Neural crest cell (in vitro differentiated cells): ENCODE data around the gene GUF1. TPM values are rescaled to one million over a fixed set of nuclear protein-coding genes. Genes with fewer than 3 reads are reported as not detected.
"Not testable (repeated sequence)": the region's sequence is repeated elsewhere in the genome, so short reads cannot be mapped to it uniquely, and the experiment has no call there.

Experiments used
- DNase-seq: peaks from one replicate; pipeline ENCODE4 v3.0.0; 2021; ENCODE audit warnings: low read depth, mixed read lengths, low spot score
- H3K27ac Mint-ChIP-seq: one replicate; pipeline ENCODE4 v1.8.0; 2021; ENCODE audit warnings: mild to moderate bottlenecking, mixed read lengths; ENCODE audit not compliant: unreplicated experiment
- H3K27me3 Mint-ChIP-seq: 2 replicates; pipeline ENCODE4 v1.8.0; 2021; ENCODE audit warnings: low read depth, mild to moderate bottlenecking, mixed read lengths
- H3K36me3 Mint-ChIP-seq: 2 replicates; pipeline ENCODE4 v1.8.0; 2021; ENCODE audit warnings: low read depth, mild to moderate bottlenecking, mixed read lengths
- H3K4me1 Mint-ChIP-seq: 2 replicates; pipeline ENCODE4 v1.8.0; 2021; ENCODE audit warnings: mixed read lengths
- H3K4me3 Mint-ChIP-seq: one replicate; pipeline ENCODE4 v1.8.0; 2021; ENCODE audit warnings: mild to moderate bottlenecking, mixed read lengths
- H3K9me3 Mint-ChIP-seq: 2 replicates; pipeline ENCODE4 v1.8.0; 2021; ENCODE audit warnings: mixed read lengths
- CTCF ChIP-seq: fragments of 200-600 bp; sonication (generic); conservative IDR thresholded peaks from 2 replicates; pipeline ENCODE4 v1.5.0; 2021; ENCODE audit warnings: antibody characterized with exemption, mild to moderate bottlenecking
- total RNA-seq: library from RNA; stranded (reverse); gene quantifications from 2 replicates; pipeline ENCODE4 v1.2.1, GENCODE V29; 2021

The GUF1 gene
- total RNA-seq, 1 donor from 2014 or later = 30.2 TPM

DNA sequence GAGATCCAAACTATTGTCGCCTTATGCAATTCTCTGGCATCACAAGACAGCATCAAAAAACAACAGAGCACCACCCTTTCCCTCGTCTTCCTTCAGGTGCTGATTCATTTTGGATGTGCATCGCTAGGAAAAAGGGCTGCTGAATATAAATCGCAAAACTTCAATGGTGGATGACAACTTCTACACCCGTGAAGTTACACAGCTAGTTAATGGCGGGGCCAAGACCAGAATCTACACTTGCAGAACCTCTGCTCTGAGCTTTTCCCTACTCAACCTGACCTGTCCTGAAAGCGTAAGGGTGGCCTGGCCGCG lies 47.5 kb downstream of the GUF1 start:
- TF ChIP-seq CTCF = no peak
- no peak for DNase-seq
- Mint-ChIP-seq H3K27me3 (peaks cover 3% of the 10 kb centered on the region), H3K9me3 (no peaks in the 10 kb centered on the region), H3K4me3 (peak overlapping the region; percentile 80), H3K4me1 (peaks cover 22% of the 10 kb centered on the region), H3K36me3 (no peaks in the 10 kb centered on the region), H3K27ac (peak overlapping the region; percentile 94)

GRCh38 chr4:44726038-44726871 lies 48.0 kb downstream of the GUF1 start, which contains the start of gene GNPDA2:
Gene GNPDA2, minus strand, starts transcription at chr4:44726556. Its CDS starts 4,349 bp downstream, at chr4:44722207.
- Mint-ChIP-seq H3K4me3 (peak within 1 kb of the TSS; percentile 80), H3K4me1 (peaks cover 22% of the 10 kb centered on the region), H3K27me3 (peaks cover 3% of the 10 kb centered on the region), H3K27ac (peak within 1 kb of the TSS; percentile 94), H3K36me3 (no peaks in the 10 kb centered on the region), H3K9me3 (no peaks in the 10 kb centered on the region)
- DNase-seq = peak; percentile 77
- TF ChIP-seq CTCF = no peak

DNA sequence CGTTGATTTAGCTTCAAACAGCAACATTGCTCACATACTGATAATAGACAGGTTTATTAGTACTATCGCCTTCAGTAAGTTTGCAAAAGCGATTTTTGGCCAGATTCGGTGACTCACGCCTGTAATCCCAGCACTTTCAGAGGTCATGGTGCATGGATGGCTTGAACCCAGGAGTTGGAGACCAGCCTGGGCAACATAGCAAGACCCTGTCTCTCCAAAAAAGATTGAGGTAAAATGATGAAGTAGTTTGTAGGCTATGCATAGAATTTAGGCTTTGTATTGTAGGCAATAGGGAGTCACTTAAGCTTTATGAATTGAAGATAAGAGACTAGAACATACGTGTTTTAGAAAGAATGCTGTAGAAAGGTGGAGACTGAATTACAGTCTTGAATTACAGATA lies 49.3 kb downstream of the GUF1 start:
- Mint-ChIP-seq H3K27ac (no peak overlapping the region), H3K27me3 (peaks cover 3% of the 10 kb centered on the region), H3K9me3 (no peaks in the 10 kb centered on the region), H3K36me3 (no peaks in the 10 kb centered on the region), H3K4me3 (peak overlapping the region; percentile 80), H3K4me1 (peaks cover 22% of the 10 kb centered on the region)
- TF ChIP-seq CTCF = no peak
- DNase-seq = no peak

- DNase-seq, H3K9me3 Mint-ChIP-seq, H3K4me3 Mint-ChIP-seq, H3K36me3 Mint-ChIP-seq, H3K27ac Mint-ChIP-seq, H3K27me3 Mint-ChIP-seq: not testable (repeated sequence)
- peaks cover 17% of the 10 kb centered on the region for H3K4me1 Mint-ChIP-seq
These were observed 50.5 kb downstream of the GUF1 start for GRCh38 chr4:44728694-44729093.

DNA sequence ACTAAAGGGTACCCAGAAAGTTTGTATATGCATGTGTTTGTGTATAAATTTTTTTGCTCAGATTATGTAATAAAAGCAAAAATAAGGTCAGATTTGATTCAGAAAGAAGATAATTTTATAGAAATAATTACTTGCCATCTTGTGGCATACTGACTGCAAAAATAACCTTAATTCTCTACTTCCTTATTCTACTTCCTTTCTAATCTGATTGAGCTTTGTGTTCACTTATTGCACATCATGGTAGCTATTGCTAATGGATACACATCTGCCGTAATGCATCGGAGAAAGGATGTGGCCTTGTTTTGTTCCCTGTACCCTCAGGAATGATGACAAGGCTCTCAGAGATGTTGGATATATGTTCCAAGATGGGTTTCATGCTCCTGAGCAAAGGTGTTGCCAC lies 58.7 kb downstream of the GUF1 start:
- no peak for TF ChIP-seq CTCF
- DNase-seq = no peak
- Mint-ChIP-seq H3K27ac (no peak overlapping the region), H3K4me1 (no peaks in the 10 kb centered on the region), H3K36me3 (no peaks in the 10 kb centered on the region), H3K4me3 (no peak overlapping the region), H3K9me3 (no peaks in the 10 kb centered on the region), H3K27me3 (peaks cover 4% of the 10 kb centered on the region)

DNA sequence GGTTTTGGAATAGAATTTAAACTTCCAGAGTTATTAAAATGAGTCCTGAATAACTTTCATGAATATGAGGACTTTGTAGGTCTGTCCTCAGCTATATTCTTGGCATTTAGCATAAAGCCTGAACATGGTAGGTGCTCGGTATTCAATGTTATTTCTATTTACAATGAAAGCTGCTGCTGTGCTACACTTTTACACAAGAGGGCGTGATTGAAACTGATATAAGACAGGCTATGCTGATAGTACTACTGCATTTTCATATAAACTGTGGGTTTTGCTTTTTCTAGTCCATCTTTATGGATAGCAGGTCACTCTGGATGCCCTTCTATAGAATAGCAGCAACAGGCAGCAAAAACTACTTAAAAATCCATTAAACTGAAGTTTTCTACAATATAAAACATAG lies 60.4 kb downstream of the GUF1 start:
- H3K27ac Mint-ChIP-seq = no peak overlapping the region
- no peaks in the 10 kb centered on the region for H3K4me1 Mint-ChIP-seq
- H3K9me3 Mint-ChIP-seq = no peaks in the 10 kb centered on the region
- TF ChIP-seq CTCF = peak; percentile 51
- H3K4me3 Mint-ChIP-seq = no peak overlapping the region
- no peaks in the 10 kb centered on the region for H3K36me3 Mint-ChIP-seq
- H3K27me3 Mint-ChIP-seq = peaks cover 4% of the 10 kb centered on the region
- no peak for DNase-seq
